Loucy (cell line): ENCODE results near the gene CR2.

ENCODE experiments used
- H2AFZ ChIP-seq: fragments of 200-600 bp; sonication (generic); 2 replicates; pipeline ENCODE4 v1.6.0; 2016; ENCODE audit warnings: antibody characterized with exemption, mild to moderate bottlenecking, low read length, moderate library complexity
- H3F3A ChIP-seq: fragments of 200-600 bp; 2 replicates; pipeline ENCODE4 v1.6.0; 2016; ENCODE audit warnings: antibody characterized with exemption, low read depth, mild to moderate bottlenecking
- H3K27me3 ChIP-seq: fragments of 200-600 bp; sonication (generic); 2 replicates; pipeline ENCODE4 v1.6.1; 2014; ENCODE audit warnings: low read length, mild to moderate bottlenecking; ENCODE audit not compliant: insufficient read depth, poor library complexity, severe bottlenecking
- H3K36me3 ChIP-seq: fragments of 200-600 bp; sonication (generic); 2 replicates; pipeline ENCODE4 v1.6.1; 2016; ENCODE audit warnings: low read length; ENCODE audit not compliant: insufficient read depth
- H3K4me1 ChIP-seq: fragments of 200-600 bp; sonication (generic); 2 replicates; pipeline ENCODE4 v1.5.1; 2014; ENCODE audit warnings: low read length, mild to moderate bottlenecking; ENCODE audit not compliant: insufficient read depth, poor library complexity, severe bottlenecking
- H3K4me2 ChIP-seq: fragments of 200-600 bp; sonication (generic); 2 replicates; pipeline ENCODE4 v1.6.0; 2014; ENCODE audit warnings: antibody characterized with exemption, low read length, low read depth, mild to moderate bottlenecking; ENCODE audit not compliant: poor library complexity, severe bottlenecking
- H3K4me3 ChIP-seq: fragments of 200-600 bp; sonication (generic); 2 replicates; pipeline ENCODE4 v1.5.1; 2014; ENCODE audit warnings: low read length, mild to moderate bottlenecking, mixed read lengths; ENCODE audit not compliant: poor library complexity, severe bottlenecking
- H3K79me2 ChIP-seq: fragments of 200-600 bp; sonication (generic); 2 replicates; pipeline ENCODE4 v1.6.1; 2014; ENCODE audit warnings: low read length; ENCODE audit not compliant: insufficient read depth
- H3K9ac ChIP-seq: fragments of 200-600 bp; sonication (generic); 2 replicates; pipeline ENCODE4 v1.6.0; 2014; ENCODE audit warnings: mild to moderate bottlenecking, low read depth, low read length, moderate library complexity; ENCODE audit not compliant: poor library complexity, severe bottlenecking
- H3K9me2 ChIP-seq: fragments of 200-600 bp; sonication (generic); replicated peaks from 2 replicates; pipeline ENCODE4 v1.6.1; 2016; ENCODE audit warnings: low read depth, low read length, mixed read lengths
- H3K9me3 ChIP-seq: fragments of 200-600 bp; sonication (generic); 2 replicates; pipeline ENCODE4 v1.6.1; 2014; ENCODE audit warnings: mild to moderate bottlenecking, antibody characterized with exemption, low read length, low read depth; ENCODE audit not compliant: insufficient read depth
- H4K20me1 ChIP-seq: fragments of 200-600 bp; sonication (generic); 2 replicates; pipeline ENCODE4 v1.6.0; 2014; ENCODE audit warnings: antibody characterized with exemption, low read length, mild to moderate bottlenecking; ENCODE audit not compliant: insufficient read depth, poor library complexity, severe bottlenecking
- EZH2phosphoT487 ChIP-seq: fragments of 200-600 bp; IDR thresholded peaks from 2 replicates; pipeline ENCODE4 v1.6.1; 2018; ENCODE audit warnings: antibody characterized with exemption, mild to moderate bottlenecking, moderate library complexity, borderline replicate concordance
- TF ChIP-seq, protein P1 (sequence below): fragments of 200-600 bp; sonication (generic); conservative IDR thresholded peaks from 2 replicates; pipeline ENCODE4 v1.5.1; 2014; ENCODE audit warnings: mild to moderate bottlenecking, antibody characterized with exemption, low read length

Gene CR2

GRCh38 chr1:207440626-207441025 lies 13.5 kb upstream of the CR2 start:
- H3K4me1 ChIP-seq: no peaks in the 10 kb centered on the region
- H3K9me2 ChIP-seq: no peaks in the 10 kb centered on the region
- H3K4me2 ChIP-seq: no peak overlapping the region
- H3K9me3 ChIP-seq: no peaks in the 10 kb centered on the region
- no peaks in the 10 kb centered on the region for H3K36me3 ChIP-seq
- H3F3A ChIP-seq: no peaks in the 10 kb centered on the region
- H3K79me2 ChIP-seq: no peaks in the 10 kb centered on the region
- no peaks in the 10 kb centered on the region for H4K20me1 ChIP-seq
- no peak overlapping the region for H3K9ac ChIP-seq
- H3K27me3 ChIP-seq: no peaks in the 10 kb centered on the region
- H3K4me3 ChIP-seq: no peak overlapping the region
- TF ChIP-seq EZH2phosphoT487: no peak
- TF ChIP-seq, protein P1, sequence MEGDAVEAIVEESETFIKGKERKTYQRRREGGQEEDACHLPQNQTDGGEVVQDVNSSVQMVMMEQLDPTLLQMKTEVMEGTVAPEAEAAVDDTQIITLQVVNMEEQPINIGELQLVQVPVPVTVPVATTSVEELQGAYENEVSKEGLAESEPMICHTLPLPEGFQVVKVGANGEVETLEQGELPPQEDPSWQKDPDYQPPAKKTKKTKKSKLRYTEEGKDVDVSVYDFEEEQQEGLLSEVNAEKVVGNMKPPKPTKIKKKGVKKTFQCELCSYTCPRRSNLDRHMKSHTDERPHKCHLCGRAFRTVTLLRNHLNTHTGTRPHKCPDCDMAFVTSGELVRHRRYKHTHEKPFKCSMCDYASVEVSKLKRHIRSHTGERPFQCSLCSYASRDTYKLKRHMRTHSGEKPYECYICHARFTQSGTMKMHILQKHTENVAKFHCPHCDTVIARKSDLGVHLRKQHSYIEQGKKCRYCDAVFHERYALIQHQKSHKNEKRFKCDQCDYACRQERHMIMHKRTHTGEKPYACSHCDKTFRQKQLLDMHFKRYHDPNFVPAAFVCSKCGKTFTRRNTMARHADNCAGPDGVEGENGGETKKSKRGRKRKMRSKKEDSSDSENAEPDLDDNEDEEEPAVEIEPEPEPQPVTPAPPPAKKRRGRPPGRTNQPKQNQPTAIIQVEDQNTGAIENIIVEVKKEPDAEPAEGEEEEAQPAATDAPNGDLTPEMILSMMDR: no peak
- H2AFZ ChIP-seq: no peak overlapping the region

- Histone ChIP-seq H3K9me3 (no peaks in the 10 kb centered on the region), H3K9ac (no peak overlapping the region), H3K4me2 (no peak overlapping the region), H3K36me3 (no peaks in the 10 kb centered on the region), H3K4me3 (no peak overlapping the region), H3K79me2 (no peaks in the 10 kb centered on the region), H3F3A (no peaks in the 10 kb centered on the region), H4K20me1 (no peaks in the 10 kb centered on the region), H3K4me1 (no peaks in the 10 kb centered on the region), H3K27me3 (no peaks in the 10 kb centered on the region), H3K9me2 (no peaks in the 10 kb centered on the region), H2AFZ (no peak overlapping the region)
- TF ChIP-seq, protein P1: no peak
- TF ChIP-seq EZH2phosphoT487: no peak
Observed at GRCh38 chr1:207444514-207445217, 9.5 kb upstream of the CR2 start.

DNA sequence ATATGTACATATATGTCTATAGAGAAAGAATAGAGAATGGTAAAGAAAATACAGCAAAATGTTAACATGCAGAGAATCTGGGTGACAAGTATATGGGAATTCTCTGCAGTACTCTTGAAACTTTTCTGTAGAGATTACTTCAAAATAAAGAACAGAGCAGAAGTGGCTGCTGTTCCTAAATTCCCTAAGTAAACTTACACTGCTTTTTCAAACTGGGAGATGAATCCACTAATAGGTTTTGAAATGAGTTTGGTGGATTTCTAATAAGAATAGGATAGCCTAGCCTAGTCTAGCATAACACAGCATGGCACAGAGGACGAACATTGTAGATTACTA lies 450 bp upstream of the CR2 start:
- H3K9me2 ChIP-seq: no peaks in the 10 kb centered on the region
- H3K9ac ChIP-seq: no peak overlapping the region
- no peaks in the 10 kb centered on the region for H3K36me3 ChIP-seq
- H2AFZ ChIP-seq: 0 out of 2 replicates have a peak overlapping the region, but pooled peaks have one; percentile 21
- no peak overlapping the region for H3K4me3 ChIP-seq
- TF ChIP-seq, protein P1: no peak
- no peak for TF ChIP-seq EZH2phosphoT487
- H4K20me1 ChIP-seq: no peaks in the 10 kb centered on the region
- H3F3A ChIP-seq: no peaks in the 10 kb centered on the region
- no peak overlapping the region for H3K4me2 ChIP-seq
- peaks cover 39% of the 10 kb centered on the region for H3K27me3 ChIP-seq
- no peaks in the 10 kb centered on the region for H3K9me3 ChIP-seq
- no peaks in the 10 kb centered on the region for H3K79me2 ChIP-seq
- no peaks in the 10 kb centered on the region for H3K4me1 ChIP-seq
